HG03460 (cell line): ENCODE results near the gene HOXC10.

ENCODE experiments used
- ATAC-seq: cut with Tn5 transposase; IDR thresholded peaks from one replicate; pipeline ENCODE4 v1.9.1; 2021; ENCODE audit not compliant: unreplicated experiment

The HOXC10 gene

GRCh38 chr12:54039417-54040147, 54.6 kb downstream of the HOXC10 start:
- ATAC-seq: no peak
